HG03565 (cell line): ENCODE data around the gene PDIA5.

Experiments
- ATAC-seq: cut with Tn5 transposase; IDR thresholded peaks from one replicate; pipeline ENCODE4 v1.9.1; 2021; ENCODE audit warnings: mild to moderate bottlenecking, moderate library complexity; ENCODE audit not compliant: unreplicated experiment

Gene PDIA5

GRCh38 chr3:123039178-123039577, 27.6 kb upstream of the PDIA5 start:
- no peak for ATAC-seq

DNA sequence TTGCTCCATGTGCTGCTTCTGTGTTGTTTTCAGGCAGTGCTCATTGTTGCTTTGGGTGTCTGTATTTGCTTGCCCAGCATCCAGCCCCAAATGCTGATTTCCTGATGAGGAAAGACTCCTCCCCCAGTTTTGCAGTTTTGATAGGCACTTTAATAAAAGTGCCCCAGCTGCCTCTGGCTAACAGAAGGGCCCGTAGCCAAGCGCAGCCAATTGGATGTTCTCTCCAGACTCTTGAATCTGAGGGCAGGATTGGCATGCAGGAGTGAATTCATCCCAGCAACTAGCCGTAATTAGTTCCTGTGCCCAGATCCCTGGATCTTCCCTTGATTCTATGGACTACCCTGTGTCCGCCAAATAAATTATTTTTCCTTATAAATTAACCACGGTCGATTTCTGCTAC, 24.4 kb upstream of the PDIA5 start:
- ATAC-seq: no peak

- ATAC-seq: no peak
Measured at GRCh38 chr3:123044981-123045763, 21.7 kb upstream of the PDIA5 start.

DNA sequence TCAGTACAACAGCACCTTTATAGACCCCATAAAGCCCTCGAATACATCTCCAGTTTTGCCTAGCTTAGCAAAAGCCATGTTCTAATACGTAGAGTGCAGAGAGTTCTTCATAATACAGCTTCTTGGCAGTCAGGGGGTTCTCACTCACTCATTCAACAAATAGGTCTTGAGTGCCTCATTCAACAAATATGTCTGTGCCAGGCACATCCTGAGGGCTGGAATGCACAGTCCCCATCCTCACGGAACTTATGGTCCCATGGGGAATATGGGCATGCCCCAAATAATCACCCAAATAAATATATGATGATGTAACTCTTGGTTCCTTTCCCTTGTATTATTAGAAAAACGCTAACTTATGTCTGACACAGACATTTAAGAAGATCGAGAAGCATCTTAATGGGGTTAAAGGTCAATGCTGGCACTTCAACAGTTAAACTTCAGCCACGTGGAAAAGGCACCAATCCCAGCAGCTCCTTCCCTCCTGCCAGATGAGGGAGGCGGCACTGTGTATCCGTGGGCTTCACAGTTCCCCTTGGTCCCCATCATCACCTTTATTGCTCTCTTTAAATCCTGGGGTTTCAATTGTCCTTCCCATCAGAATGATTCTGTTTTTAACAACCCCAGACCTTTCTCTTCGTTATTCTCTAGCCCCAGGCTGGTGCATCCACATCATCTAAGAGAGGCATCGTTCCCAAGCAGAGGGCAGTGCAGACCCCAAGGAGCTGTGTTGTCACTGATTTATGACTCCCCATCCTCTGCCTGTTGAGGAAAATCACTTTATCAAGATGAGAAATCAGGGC, 20.4 kb upstream of the PDIA5 start:
- ATAC-seq: no peak

GRCh38 chr3:123047062-123047319, 19.8 kb upstream of the PDIA5 start:
- ATAC-seq: no peak

DNA sequence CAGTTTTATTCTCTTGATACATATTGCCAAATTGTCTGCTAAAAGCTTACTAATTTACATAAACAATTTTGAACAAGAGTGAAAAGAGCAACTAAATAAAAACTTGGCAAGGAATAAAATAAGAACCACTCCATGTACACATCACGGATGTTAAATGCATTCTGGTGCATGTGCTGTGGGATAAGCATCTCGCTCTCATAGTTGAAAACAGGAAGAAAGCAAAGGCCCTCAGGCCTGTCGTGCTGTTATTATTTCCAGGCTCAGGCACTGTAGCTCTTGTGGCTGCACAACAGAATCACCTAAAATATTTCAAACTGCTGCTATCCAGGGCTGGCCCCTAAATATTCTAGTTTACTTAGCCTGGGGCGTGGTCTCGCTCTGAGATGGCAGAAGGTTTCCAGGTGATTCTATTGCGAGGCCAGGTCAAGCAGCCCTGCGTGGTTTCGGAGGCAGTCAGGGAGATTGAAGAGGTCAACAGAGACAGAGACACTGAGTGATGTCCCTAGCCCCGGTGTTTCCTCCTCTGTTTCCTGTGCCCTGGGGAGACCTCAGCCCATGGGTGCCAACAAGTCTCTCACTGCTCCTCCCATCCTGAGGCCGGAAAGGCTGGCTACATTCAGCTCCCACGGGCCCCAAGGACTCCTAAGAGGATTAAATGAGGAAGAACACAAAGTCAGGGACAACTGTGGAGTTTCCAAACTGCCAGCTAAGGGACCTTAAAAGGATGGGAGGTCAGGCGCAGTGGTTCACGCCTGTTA, 18.2 kb upstream of the PDIA5 start:
- no peak for ATAC-seq

GRCh38 chr3:123050666-123051065, 16.2 kb upstream of the PDIA5 start:
- no peak for ATAC-seq

DNA sequence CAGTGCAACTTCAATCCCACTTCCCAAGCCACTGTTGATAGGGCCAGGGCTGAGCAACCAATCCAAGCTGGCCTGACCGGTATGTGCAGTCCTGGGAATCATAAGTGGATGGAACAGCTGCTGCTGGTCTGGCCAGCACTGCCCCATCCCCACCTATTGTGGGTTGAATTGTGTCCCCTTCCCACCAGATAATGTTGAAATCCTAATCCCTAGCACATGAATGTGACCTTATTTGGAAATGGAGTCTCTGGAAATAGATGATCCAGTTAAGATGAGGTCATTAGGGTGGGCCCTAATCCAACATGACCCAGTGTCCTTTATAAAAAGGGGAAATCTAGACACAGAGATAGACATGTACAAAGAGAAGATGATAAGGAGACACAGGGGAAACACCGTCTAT, 13.7 kb upstream of the PDIA5 start:
- no peak for ATAC-seq

DNA sequence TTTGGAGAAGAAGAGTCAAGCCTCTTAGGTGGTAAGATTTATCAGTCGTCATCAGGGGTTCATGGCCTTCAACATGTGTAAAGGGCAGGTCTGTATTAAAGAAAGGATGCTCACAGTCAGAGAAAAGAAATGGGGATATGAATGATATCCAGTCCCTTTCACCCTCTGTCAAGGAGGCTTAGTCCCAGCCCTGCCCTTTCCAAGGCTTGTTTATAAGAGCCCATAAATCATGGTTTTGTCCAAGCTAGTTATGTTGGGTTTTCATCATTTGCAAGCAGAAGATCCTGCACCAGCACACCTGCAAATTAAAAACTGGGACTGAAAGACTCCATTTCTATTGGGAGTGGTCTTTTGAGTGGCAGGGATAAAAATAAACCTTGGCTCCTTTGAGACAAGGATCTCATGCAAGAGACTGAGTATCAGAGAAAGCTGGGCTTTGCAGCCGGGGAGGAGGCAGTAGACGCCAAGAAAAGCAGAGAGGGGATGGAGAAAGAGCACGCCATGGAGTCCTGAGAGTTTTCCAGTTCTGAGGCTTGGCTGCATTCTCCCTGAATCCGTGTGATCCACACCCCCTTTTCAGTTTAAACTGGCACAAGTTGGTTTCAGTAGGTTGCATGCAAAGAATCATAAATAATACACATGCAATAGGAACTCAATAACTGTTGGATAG, 12.6 kb upstream of the PDIA5 start:
- no peak for ATAC-seq

DNA sequence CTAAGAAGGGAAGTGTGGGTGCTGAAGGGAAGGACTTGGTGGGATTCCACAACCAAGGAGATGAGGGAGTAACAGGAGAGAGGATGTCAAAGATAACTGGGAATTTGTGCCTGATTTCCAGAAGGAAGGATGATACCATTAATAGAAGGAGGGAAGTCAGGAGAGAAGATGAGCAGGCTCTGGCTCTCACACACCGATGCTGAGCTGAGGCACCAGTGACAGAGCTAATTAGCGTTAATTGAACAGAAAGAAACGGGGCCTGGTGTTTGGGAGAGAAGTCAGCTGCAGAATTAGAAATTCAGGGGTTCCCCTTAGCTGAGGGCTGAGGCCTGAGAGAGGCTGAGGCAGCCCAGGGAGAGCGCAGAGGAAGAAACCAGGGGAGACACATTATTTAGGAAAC, 11.9 kb upstream of the PDIA5 start:
- no peak for ATAC-seq

GRCh38 chr3:123055352-123055751, 11.5 kb upstream of the PDIA5 start:
- no peak for ATAC-seq

GRCh38 chr3:123058505-123058904, 8.3 kb upstream of the PDIA5 start:
- no peak for ATAC-seq

DNA sequence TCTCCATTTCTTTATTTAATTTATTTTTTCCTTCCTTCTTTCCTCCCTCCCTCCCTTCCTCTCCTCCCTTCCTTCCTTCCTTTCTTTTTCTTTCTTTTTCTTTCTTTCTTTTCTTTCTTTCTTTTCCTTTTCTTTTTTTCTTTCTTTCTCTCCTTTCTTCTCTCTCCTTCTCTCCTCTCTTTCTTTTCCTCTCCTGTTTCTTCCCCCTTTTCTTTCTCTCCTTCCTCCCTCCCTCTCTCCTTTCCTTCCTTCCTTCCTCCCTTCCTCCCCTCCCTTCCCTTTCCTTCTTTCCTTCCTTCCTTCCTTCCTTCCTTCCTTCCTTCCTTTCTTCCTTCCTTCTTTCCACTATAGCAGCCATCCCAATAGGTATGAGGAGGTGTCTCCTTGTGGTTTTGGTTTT, 6.8 kb upstream of the PDIA5 start:
- ATAC-seq: no peak

- no peak for ATAC-seq
Measured at GRCh38 chr3:123061856-123062255, 5.0 kb upstream of the PDIA5 start.

- ATAC-seq: no peak
Measured at GRCh38 chr3:123063034-123063433, 3.8 kb upstream of the PDIA5 start.

DNA sequence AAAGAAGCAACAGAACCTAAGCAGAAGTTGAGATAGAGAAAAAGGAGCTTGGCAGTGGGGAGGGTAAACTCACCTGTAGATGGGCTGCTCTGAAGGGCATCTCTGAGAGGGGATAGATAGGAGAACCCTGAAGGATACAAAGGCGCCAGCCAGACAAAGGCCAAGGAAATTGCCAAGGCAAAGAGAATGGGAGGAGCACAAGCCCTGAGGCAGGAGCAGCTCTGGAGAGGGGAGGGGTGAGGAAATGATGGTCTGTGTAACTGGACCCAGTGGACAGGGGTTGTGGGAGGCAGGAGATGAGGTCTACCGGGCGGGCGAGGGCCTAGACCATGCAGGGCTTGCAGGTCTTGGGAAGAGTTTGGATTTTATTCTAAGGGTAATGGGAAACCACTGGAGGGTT, 2.3 kb upstream of the PDIA5 start:
- ATAC-seq: no peak

- ATAC-seq: no peak
Measured at GRCh38 chr3:123064914-123065313, 1.9 kb upstream of the PDIA5 start.

DNA sequence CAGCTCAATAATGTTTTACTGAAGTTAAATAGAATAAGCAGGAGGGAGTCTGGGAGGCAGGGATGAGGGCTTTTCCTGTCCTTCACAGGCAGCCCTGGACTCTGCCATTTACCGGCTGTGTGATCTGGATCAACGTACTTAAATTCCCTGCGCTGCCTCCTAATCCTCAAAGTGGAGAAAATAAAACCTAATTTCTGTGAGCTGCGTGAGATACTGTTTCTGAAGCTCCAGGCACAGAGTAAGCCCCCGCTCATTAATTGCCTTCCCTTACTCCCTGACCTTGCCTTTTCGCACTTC, 278 bp upstream of the PDIA5 start:
- ATAC-seq: no peak

DNA sequence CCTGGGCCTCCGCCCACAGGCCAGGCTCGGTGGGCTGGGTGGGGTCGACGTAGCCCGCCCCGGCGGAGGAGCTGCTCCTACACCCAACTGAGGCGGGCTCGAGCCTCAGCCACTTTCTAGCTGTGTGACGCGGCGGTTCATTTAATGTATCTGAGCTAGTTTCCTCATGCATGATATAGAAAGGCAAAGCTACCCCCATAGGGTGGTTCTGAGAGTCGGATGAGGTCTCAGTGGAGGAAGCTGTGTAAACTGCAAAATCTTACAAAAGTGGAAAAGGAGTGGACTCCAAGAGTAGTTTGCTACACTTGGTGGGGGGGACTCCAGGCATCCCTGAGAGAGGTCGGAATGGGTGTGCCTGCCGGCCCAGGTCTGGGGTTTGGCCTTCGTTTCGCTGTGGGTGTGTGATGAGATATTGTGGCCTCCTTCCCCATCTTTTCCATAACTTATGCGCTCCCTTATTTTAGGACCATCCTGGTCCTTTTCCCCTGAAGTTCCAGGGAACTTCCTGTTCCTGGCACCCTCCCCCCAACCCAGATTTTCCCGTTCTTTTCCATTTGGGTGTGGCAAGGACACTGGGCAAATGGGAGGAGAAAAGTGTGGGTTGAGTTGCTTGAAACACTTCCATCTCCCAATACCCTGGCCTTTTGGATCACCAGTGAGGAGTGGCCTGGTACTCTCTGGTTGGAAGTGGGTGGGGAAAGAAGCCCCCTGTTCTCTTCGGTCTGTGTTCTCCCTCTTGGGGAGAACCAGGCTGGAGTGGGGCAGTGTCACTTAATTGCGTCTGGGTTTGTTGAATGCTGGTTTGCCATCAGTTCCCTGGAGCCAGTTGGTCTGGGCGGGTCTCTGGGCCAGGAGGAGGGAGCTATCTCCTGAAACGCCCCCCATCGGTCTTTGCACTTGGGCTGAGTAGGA, 1.1 kb downstream of the PDIA5 start:
- peak; percentile 16 for ATAC-seq

DNA sequence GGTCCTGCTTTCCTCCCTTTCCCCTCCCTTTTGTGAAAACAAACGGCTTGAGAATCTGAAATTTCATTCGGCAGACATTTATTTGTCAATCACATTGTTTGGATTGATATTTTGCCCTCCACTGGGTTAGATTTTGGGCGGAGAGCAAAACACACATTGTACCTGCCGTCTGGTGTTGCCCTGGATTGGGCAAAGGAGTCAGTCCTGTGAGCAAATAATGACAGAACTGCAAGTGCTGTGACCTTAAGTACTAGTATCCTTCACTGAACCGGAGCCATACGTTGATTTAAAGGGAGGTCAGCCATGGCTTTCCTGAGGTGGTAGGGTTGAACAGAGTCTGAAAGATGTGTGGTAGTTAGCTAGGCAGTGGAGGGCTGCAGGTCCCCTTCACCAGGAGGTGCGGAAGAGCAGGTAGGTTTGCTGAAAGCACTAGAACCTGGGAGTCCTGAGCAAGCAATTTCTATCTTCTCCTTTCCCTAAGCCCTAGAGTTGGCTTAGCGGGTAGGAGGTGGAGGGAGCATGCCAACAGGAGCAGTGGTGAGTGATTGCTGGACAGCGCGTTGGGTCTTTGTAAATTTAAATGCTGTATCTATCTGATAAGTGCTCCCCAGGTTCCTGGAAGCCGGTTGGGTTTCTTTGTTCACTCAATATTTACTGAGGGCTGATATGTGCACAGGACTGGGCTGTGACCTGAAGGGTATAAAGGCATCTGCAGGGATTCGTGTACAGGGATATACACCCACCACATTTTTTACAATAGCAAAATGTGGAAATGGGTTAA, 2.0 kb downstream of the PDIA5 start:
- ATAC-seq: no peak
